ENCODE data around the gene CNMD.

- TF ChIP-seq POLR2A (IDR thresholded peaks at IDR 0.05; ENCODE audit: low read length): no peak
- TF ChIP-seq CTCF (IDR thresholded peaks at IDR 0.05): no peak
- no peak for TF ChIP-seq BHLHE40 (IDR thresholded peaks at IDR 0.05; ENCODE audit: low read depth, low read length)
- TF ChIP-seq FOSL2 (IDR thresholded peaks at IDR 0.05): no peak
- no peak for TF ChIP-seq FOSL2 (CRISPR knock-in tag; IDR thresholded peaks at IDR 0.05)
- no peak for TF ChIP-seq ZNF302 (CRISPR knock-in tag; IDR thresholded peaks at IDR 0.05)
- no peak for TF ChIP-seq NR3C1 (IDR thresholded peaks at IDR 0.05)
- no peak for TF ChIP-seq ZFP36 (IDR thresholded peaks at IDR 0.05; ENCODE audit: borderline replicate concordance, partially characterized antibody)
- TF ChIP-seq RAD21 (conservative IDR thresholded peaks at IDR 0.05 in 1 of 2, IDR thresholded peaks at IDR 0.05 in 1 of 2): no peak
- no peak for TF ChIP-seq REST (IDR thresholded peaks at IDR 0.05)
These were observed 66.2 kb downstream of the CNMD start for GRCh38 chr13:52673465-52673864.
